Naive thymus-derived CD4-positive, alpha-beta T cell (primary cell): Measurements from ENCODE around the gene CHAD. TPM values are rescaled to one million over a fixed set of nuclear protein-coding genes. Genes with fewer than 3 reads are reported as not detected.
A peak's percentile ranks its signal among the peaks of the same experiment; 100 is the strongest.

ENCODE experiments used
- ATAC-seq: fragments of 150-1000 bp; cut with Tn5 transposase; 2 replicates; pipeline ENCODE4 v1.10.0; 2021; ENCODE audit warnings: mild to moderate bottlenecking, moderate library complexity
- CTCF ChIA-PET: fragments of 350-600 bp; sonication (Branson Sonifier 250); formaldehyde crosslinking; loops from one replicate; lab custom pipeline; 2021; ENCODE audit warnings: antibody characterized with exemption; lab: Charles Lee
- POLR2A ChIA-PET: fragments of 350-600 bp; sonication (Branson Sonifier 250); formaldehyde crosslinking; loops from one replicate; lab custom pipeline; 2021; ENCODE audit warnings: antibody characterized with exemption, inconsistent platforms; lab: Charles Lee
- DNase-seq, 9 donors: peaks; one replicate each; pipeline versions ENCODE4 v3.0.0 to v3.0.0-alpha.2; 2020 to 2022; ENCODE audit warnings: mixed read lengths in 1 of 9
- H3K27ac ChIP-seq: one replicate; pipeline ENCODE4 v1.7.0; 2013; ENCODE audit warnings: mild to moderate bottlenecking, low read depth, low read length, moderate library complexity
- H3K27me3 ChIP-seq, 2 donors: one replicate each; pipeline ENCODE4 v1.7.0; 2013; ENCODE audit warnings: low read length in 2 of 2, mild to moderate bottlenecking in 2 of 2, moderate library complexity in 2 of 2; ENCODE audit not compliant: control insufficient read depth in 2 of 2, insufficient read depth in 2 of 2
- H3K36me3 ChIP-seq, 3 experiments: 1 replicate in 2 of 3; 2 replicates in 1 of 3; pipeline ENCODE4 v1.7.0; 2013; ENCODE audit warnings: low read length in 3 of 3, mild to moderate bottlenecking in 3 of 3, moderate library complexity in 1 of 3; ENCODE audit not compliant: insufficient read depth in 3 of 3, control insufficient read depth in 2 of 3
- H3K4me1 ChIP-seq, 2 donors: one replicate each; pipeline ENCODE4 v1.7.0; 2013; ENCODE audit warnings: low read length in 2 of 2, mild to moderate bottlenecking in 2 of 2, moderate library complexity in 1 of 2; ENCODE audit not compliant: control insufficient read depth in 2 of 2, insufficient read depth in 2 of 2
- H3K4me3 ChIP-seq: 2 replicates; pipeline ENCODE4 v1.7.0; 2013; ENCODE audit warnings: mild to moderate bottlenecking, low read length
- H3K9me3 ChIP-seq, 3 experiments: 1 replicate in 2 of 3; 2 replicates in 1 of 3; pipeline ENCODE4 v1.7.0; 2013; ENCODE audit warnings: low read length in 3 of 3; ENCODE audit not compliant: control insufficient read depth in 2 of 3
- H3K27ac Mint-ChIP-seq, 9 donors: one replicate each; pipeline ENCODE4 v1.8.0; 2020 to 2022; ENCODE audit warnings: mixed read lengths in 9 of 9, mild to moderate bottlenecking in 8 of 9, moderate library complexity in 5 of 9, inconsistent platforms in 2 of 9
- H3K27me3 Mint-ChIP-seq, 5 donors: one replicate each; pipeline ENCODE4 v1.8.0; 2021 to 2022; ENCODE audit warnings: mixed read lengths in 5 of 5, mild to moderate bottlenecking in 1 of 5
- H3K36me3 Mint-ChIP-seq, 5 donors: one replicate each; pipeline ENCODE4 v1.8.0; 2020 to 2022; ENCODE audit warnings: mixed read lengths in 5 of 5, mild to moderate bottlenecking in 3 of 5, inconsistent platforms in 1 of 5
- H3K4me1 Mint-ChIP-seq, 7 donors: one replicate each; pipeline ENCODE4 v1.8.0; 2020 to 2022; ENCODE audit warnings: mixed read lengths in 7 of 7, mild to moderate bottlenecking in 3 of 7, inconsistent platforms in 1 of 7
- H3K4me3 Mint-ChIP-seq, 10 donors: one replicate each; pipeline ENCODE4 v1.8.0; 2020 to 2022; ENCODE audit warnings: mild to moderate bottlenecking in 10 of 10, mixed read lengths in 10 of 10, moderate library complexity in 6 of 10, inconsistent platforms in 2 of 10
- H3K9me3 Mint-ChIP-seq, 11 donors: one replicate each; pipeline ENCODE4 v1.8.0; 2020 to 2022; ENCODE audit warnings: mixed read lengths in 11 of 11, mild to moderate bottlenecking in 4 of 11, inconsistent platforms in 1 of 11, moderate library complexity in 1 of 11
- intact Hi-C, 2 donors: fragments of 100-400 bp; cut with micrococcal nuclease; formaldehyde crosslinking; loops; one replicate each; pipeline ENCODE4 v1.15.1; 2023
- polyA plus RNA-seq, 2 donors: library from polyadenylated mRNA; unstranded; fragments of 300-500 nt; fragmentation: Illumina TruSeq; gene quantifications; one replicate each; pipeline ENCODE4 v1.2.3, GENCODE V29; 2021
- total RNA-seq, 6 experiments: library from RNA in 5 of 6; stranded (reverse) in 5 of 6; gene quantifications; 1 replicate in 5 of 6; 2 replicates in 1 of 6; pipeline ENCODE4 v1.2.3 and lab custom pipeline; 2021 to 2026

Gene CHAD
- total and polyA plus RNA-seq, 7 experiments from 2014 or later, result not detected

DNA sequence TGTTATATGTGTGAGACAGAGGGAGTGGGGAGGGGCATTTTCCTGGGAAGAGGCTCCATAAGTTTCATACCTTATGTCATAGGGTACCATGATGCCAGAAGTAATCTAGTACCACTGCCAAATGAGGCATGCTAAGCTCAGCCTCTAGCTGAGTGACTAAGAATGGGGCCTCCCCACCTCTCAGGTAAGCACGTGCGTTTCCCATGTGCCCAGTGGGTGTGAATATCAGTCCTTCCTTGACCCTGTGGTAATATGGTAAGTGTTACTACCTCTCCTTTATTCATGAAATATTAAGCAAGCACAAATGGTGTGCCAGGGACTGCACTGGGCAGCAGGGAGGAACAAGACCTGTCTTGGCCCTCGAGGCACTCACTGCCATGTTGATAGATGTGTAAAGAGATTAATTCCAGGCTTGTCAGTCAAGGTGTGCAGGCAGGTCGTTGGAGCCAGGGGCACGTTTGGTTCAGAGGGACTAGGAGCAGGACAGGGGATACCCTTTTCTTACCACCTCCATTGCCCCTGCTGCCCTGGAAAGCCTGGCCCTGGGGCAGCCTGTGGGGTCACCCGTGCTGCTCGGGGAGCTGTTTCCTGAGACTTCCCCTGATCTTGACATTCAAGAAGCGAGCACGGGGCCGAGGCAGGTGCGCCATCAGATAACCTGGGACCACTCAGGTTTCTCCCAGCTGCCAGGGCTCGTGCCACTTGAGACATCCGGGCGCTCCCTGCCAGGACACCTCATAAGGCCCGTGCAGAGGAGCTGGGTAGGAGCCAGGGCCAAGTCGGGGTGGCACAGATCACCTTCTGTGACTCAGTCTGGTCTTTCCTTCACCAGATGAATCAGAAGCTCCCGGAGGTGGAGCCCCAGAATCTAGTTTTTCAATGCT, 18.8 kb upstream of the CHAD start:
- H3K27ac Mint-ChIP-seq, result no peak overlapping the region

GRCh38 chr17:50484386-50485155, 15.9 kb upstream of the CHAD start:
- ChIA-PET POLR2A (interaction anchor here (1.4 to 1.8 kb wide), 2 partner anchors 16 to 88 kb away, joined by 4 to 5 read pairs; partner anchors contain the start of gene LRRC59), CTCF (interaction anchor here (0.6 to 3.1 kb wide), 3 partner anchors 17 to 141 kb away, joined by 3 to 11 read pairs (median 3); no protein-coding TSS in a partner anchor)
- Mint-ChIP-seq H3K4me3 (no peak overlapping the region), H3K27me3 (no peaks in the 10 kb centered on the region), H3K27ac (peak overlapping the region in 2 of 9 donors; percentile 28 to 38), H3K36me3 (peaks cover 0 to 26% (median 7%) of the 10 kb centered on the region in 5 donors), H3K4me1 (peaks cover 10 to 16% (median 13%) of the 10 kb centered on the region in 7 donors), H3K9me3 (no peaks in the 10 kb centered on the region)
- Histone ChIP-seq H3K9me3 (no peaks in the 10 kb centered on the region), H3K27ac (no peak overlapping the region), H3K4me3 (no peak overlapping the region), H3K36me3 (peaks cover 0 to 46% (median 3%) of the 10 kb centered on the region in 3 experiments), H3K27me3 (no peaks in the 10 kb centered on the region), H3K4me1 (peaks cover 3% of the 10 kb centered on the region in 2 donors)
- intact Hi-C loops, result no loop called here
- ATAC-seq, result no peak
- DNase-seq, result no peak

More for the DNA sequence above, 18.8 kb upstream of the CHAD start:
- H3K36me3 Mint-ChIP-seq, result peaks cover 0 to 22% (median 7%) of the 10 kb centered on the region in 5 donors
- H3K4me3 Mint-ChIP-seq, result no peak overlapping the region
- no peaks in the 10 kb centered on the region for H3K9me3 Mint-ChIP-seq
- H3K9me3 ChIP-seq, result no peaks in the 10 kb centered on the region
- peaks cover 0 to 37% (median 3%) of the 10 kb centered on the region in 3 experiments for H3K36me3 ChIP-seq
- POLR2A ChIA-PET, result interaction anchor here (0.6 kb wide), 1 partner anchor 9 kb away, joined by 3 read pairs; no protein-coding TSS in a partner anchor
- intact Hi-C loops, result no loop called here
- no peak overlapping the region for H3K4me3 ChIP-seq
- no peak for ATAC-seq
- H3K27me3 Mint-ChIP-seq, result no peaks in the 10 kb centered on the region
- H3K4me1 Mint-ChIP-seq, result peaks cover 0 to 4% (median 0%) of the 10 kb centered on the region in 7 donors
- H3K4me1 ChIP-seq, result no peaks in the 10 kb centered on the region
- H3K27me3 ChIP-seq, result no peaks in the 10 kb centered on the region
- H3K27ac ChIP-seq, result no peak overlapping the region
- CTCF ChIA-PET, result interaction anchor here (0.6 kb wide), 1 partner anchor 12 kb away, joined by 3 read pairs; no protein-coding TSS in a partner anchor
- DNase-seq, result no peak

GRCh38 chr17:50483266-50483665, 14.6 kb upstream of the CHAD start:
- H3K27me3 ChIP-seq, result no peaks in the 10 kb centered on the region
- Mint-ChIP-seq H3K9me3 (no peaks in the 10 kb centered on the region), H3K27ac (peak overlapping the region in 2 of 9 donors; percentile 33 to 41), H3K4me1 (peaks cover 16 to 24% (median 20%) of the 10 kb centered on the region in 7 donors), H3K36me3 (peaks cover 0 to 20% (median 8%) of the 10 kb centered on the region in 5 donors), H3K27me3 (no peaks in the 10 kb centered on the region), H3K4me3 (no peak overlapping the region)
- CTCF ChIA-PET, result interaction anchor here (0.6 to 3.1 kb wide), 4 partner anchors 18 to 141 kb away, joined by 3 to 11 read pairs (median 4); no protein-coding TSS in a partner anchor
- no peak for DNase-seq
- intact Hi-C loops, result no loop called here
- peaks cover 0 to 49% (median 3%) of the 10 kb centered on the region in 3 experiments for H3K36me3 ChIP-seq
- POLR2A ChIA-PET, result interaction anchor here (1.0 kb wide), 1 partner anchor 21 kb away, joined by 4 read pairs; no protein-coding TSS in a partner anchor
- no peak overlapping the region for H3K27ac ChIP-seq
- no peak for ATAC-seq
- H3K9me3 ChIP-seq, result no peaks in the 10 kb centered on the region
- H3K4me1 ChIP-seq, result peaks cover 6 to 7% of the 10 kb centered on the region in 2 donors
- no peak overlapping the region for H3K4me3 ChIP-seq

DNA sequence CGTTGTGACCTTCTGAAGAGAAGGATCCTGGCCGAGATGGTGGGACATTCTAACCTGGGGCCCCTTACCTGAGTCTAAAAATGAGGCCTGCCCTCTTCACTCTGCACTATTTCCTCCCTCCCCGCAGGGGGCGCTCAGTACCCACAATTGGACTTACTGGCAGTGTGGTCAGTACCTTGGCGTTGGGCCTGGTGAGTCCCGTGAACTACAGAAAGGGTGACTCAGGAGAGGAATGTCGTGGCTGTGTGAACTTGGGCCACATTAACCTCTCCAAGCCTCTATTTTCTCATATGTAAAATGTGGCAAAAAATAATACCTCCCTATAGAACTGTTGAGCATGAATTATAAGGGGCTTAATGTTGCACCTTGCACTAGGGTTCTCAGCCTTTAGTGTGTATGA, 13.8 kb upstream of the CHAD start:
- no peaks in the 10 kb centered on the region for H3K9me3 ChIP-seq
- CTCF ChIA-PET, result interaction anchor here (0.7 to 1.2 kb wide), 4 partner anchors 18 to 120 kb away, joined by 3 to 6 read pairs (median 4); no protein-coding TSS in a partner anchor
- no peaks in the 10 kb centered on the region for H3K27me3 ChIP-seq
- peaks cover 0 to 49% (median 3%) of the 10 kb centered on the region in 3 experiments for H3K36me3 ChIP-seq
- intact Hi-C loops, result loop anchor here (1.0 kb wide), 6 partner anchors 22 to 360 kb away; partner anchors contain the start of gene SPATA20 (in 1 of the 2)
- DNase-seq, result peak; percentile 26 to 80 (median 54)
- no peak overlapping the region for H3K27ac ChIP-seq
- ATAC-seq, result peak; percentile 45
- H3K36me3 Mint-ChIP-seq, result peaks cover 0 to 20% (median 8%) of the 10 kb centered on the region in 5 donors
- peaks cover 19 to 28% (median 23%) of the 10 kb centered on the region in 7 donors for H3K4me1 Mint-ChIP-seq
- POLR2A ChIA-PET, result interaction anchor here (0.6 to 1.0 kb wide), 2 partner anchors 22 to 46 kb away, joined by 3 to 4 read pairs; no protein-coding TSS in a partner anchor
- no peak overlapping the region for H3K4me3 ChIP-seq
- H3K4me3 Mint-ChIP-seq, result no peak overlapping the region
- no peaks in the 10 kb centered on the region for H3K27me3 Mint-ChIP-seq
- peaks cover 11 to 12% of the 10 kb centered on the region in 2 donors for H3K4me1 ChIP-seq
- H3K27ac Mint-ChIP-seq, result peak overlapping the region in 5 of 9 donors; percentile 18 to 56 (median 49)
- no peaks in the 10 kb centered on the region for H3K9me3 Mint-ChIP-seq

GRCh38 chr17:50482110-50482509, 13.4 kb upstream of the CHAD start:
- Histone ChIP-seq H3K27ac (no peak overlapping the region), H3K4me1 (peaks cover 11 to 12% of the 10 kb centered on the region in 2 donors), H3K9me3 (no peaks in the 10 kb centered on the region), H3K27me3 (no peaks in the 10 kb centered on the region), H3K36me3 (peaks cover 0 to 49% (median 3%) of the 10 kb centered on the region in 3 experiments), H3K4me3 (no peak overlapping the region)
- Mint-ChIP-seq H3K4me3 (no peak overlapping the region), H3K27me3 (no peaks in the 10 kb centered on the region), H3K27ac (peak overlapping the region in 1 of 9 donors; percentile 56), H3K4me1 (peaks cover 19 to 28% (median 23%) of the 10 kb centered on the region in 7 donors), H3K9me3 (no peaks in the 10 kb centered on the region), H3K36me3 (peaks cover 0 to 20% (median 8%) of the 10 kb centered on the region in 5 donors)
- ChIA-PET POLR2A (interaction anchor here (0.6 kb wide), 1 partner anchor 46 kb away, joined by 3 read pairs; no protein-coding TSS in a partner anchor), CTCF (interaction anchor here (0.7 to 1.2 kb wide), 4 partner anchors 19 to 145 kb away, joined by 3 to 6 read pairs (median 4); no protein-coding TSS in a partner anchor)
- ATAC-seq (no peak), DNase-seq (no peak)
- intact Hi-C loops, result loop anchor here (1.0 kb wide), 6 partner anchors 22 to 360 kb away; partner anchors contain the start of gene SPATA20 (in 1 of the 2)
